ENCODE measurements around the gene TREM1.
"Not testable (repeated sequence)": the region's sequence is repeated elsewhere in the genome, so short reads cannot be mapped to it uniquely, and the experiment has no call there.

The TREM1 gene

GRCh38 chr6:41286544-41287346 is at the start of gene TREM1:
TREM1 (minus strand) TSS chr6:41286682; CDS start chr6:41286655, 27 bp downstream.
- peak in 1 of 2 experiments; percentile 33 for DNase-seq

GRCh38 chr6:41335943-41336342 is 49.5 kb upstream of the TREM1 start:
- no peak for DNase-seq

GRCh38 chr6:41335296-41335695 is 48.8 kb upstream of the TREM1 start, which contains the start of gene NCR2:
NCR2 (plus strand) TSS chr6:41335608; CDS start chr6:41335877, 269 bp downstream.
- no peak for DNase-seq

GRCh38 chr6:41334482-41335040 is 48.1 kb upstream of the TREM1 start:
- no peak for DNase-seq

- DNase-seq = no peak
Measured at GRCh38 chr6:41332842-41333736, 46.6 kb upstream of the TREM1 start.

- DNase-seq = no peak
Measured at GRCh38 chr6:41332241-41332640, 45.8 kb upstream of the TREM1 start.

- DNase-seq = no peak
Measured at GRCh38 chr6:41331401-41332150, 45.1 kb upstream of the TREM1 start.

- DNase-seq = no peak
Measured at GRCh38 chr6:41327177-41327576, 40.7 kb upstream of the TREM1 start.

- DNase-seq = no peak
Measured at GRCh38 chr6:41326092-41326491, 39.6 kb upstream of the TREM1 start.

- no peak for DNase-seq
Measured at GRCh38 chr6:41325446-41326066, 39.1 kb upstream of the TREM1 start.

GRCh38 chr6:41321183-41321582 is 34.7 kb upstream of the TREM1 start:
- no peak for DNase-seq

GRCh38 chr6:41318654-41319565 is 32.4 kb upstream of the TREM1 start:
- peak; percentile 45 to 46 for DNase-seq

GRCh38 chr6:41318261-41318653 is 31.8 kb upstream of the TREM1 start:
- no peak for DNase-seq

GRCh38 chr6:41315943-41316620 is 29.6 kb upstream of the TREM1 start:
- DNase-seq = no peak

GRCh38 chr6:41315203-41315602 is 28.7 kb upstream of the TREM1 start:
- no peak for DNase-seq

GRCh38 chr6:41306187-41306854 is 19.8 kb upstream of the TREM1 start:
- peak in 1 of 2 experiments; percentile 60 for DNase-seq

GRCh38 chr6:41302638-41303037 is 16.2 kb upstream of the TREM1 start:
- no peak for DNase-seq

GRCh38 chr6:41298785-41299502 is 12.5 kb upstream of the TREM1 start:
- DNase-seq = no peak

GRCh38 chr6:41297248-41297647 is 10.8 kb upstream of the TREM1 start:
- not testable (repeated sequence) for DNase-seq
